ENCODE results near the gene SMCHD1. TPM values are rescaled to one million over a fixed set of nuclear protein-coding genes. Genes with fewer than 3 reads are reported as not detected.

Gene SMCHD1
- polyA plus RNA-seq, 1 experiment = 10.5 TPM

- Histone ChIP-seq H3K4me3 (ENCODE audit: low read depth, low read length) (no peak overlapping the region), H3K36me3 (ENCODE audit: control insufficient read depth, insufficient read depth, low read length) (no peaks in the 10 kb centered on the region), H3K27me3 (ENCODE audit: control insufficient read depth, insufficient read depth, low read length) (no peaks in the 10 kb centered on the region)
- no peak for TF ChIP-seq CTCF (IDR thresholded peaks at IDR 0.05; ENCODE audit: insufficient read depth, low read depth, low read length)
- POLR2A ChIA-PET = no interaction called here
- no peak for DNase-seq (ENCODE audit: low read depth)
- CTCF ChIA-PET = no interaction called here
These were observed 3.5 kb upstream of the SMCHD1 start for GRCh38 chr18:2651981-2652380.

DNA sequence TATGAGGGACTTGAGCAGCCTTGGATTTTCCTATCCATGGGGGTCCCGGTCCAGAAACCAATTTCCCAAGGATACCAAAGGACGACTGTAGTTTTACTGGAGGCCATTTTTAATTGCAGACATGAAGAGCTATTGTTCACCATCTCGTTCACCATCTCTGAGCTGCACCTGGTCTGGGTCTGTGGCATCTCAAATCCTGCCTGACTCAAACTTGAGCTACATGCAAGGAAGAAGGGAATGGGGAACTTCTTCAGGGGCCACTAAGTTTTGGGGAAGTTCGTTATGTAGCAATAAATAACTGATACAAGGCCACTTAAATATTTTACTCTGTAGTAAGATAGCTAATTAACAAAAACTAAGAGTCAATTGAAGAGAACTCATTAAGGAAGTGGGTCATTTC, 2.1 kb upstream of the SMCHD1 start:
- POLR2A ChIA-PET = no interaction called here
- DNase-seq (ENCODE audit: low read depth) = no peak
- H3K36me3 ChIP-seq (ENCODE audit: control insufficient read depth, insufficient read depth, low read length) = no peaks in the 10 kb centered on the region
- no peaks in the 10 kb centered on the region for H3K27me3 ChIP-seq (ENCODE audit: control insufficient read depth, insufficient read depth, low read length)
- no peak overlapping the region for H3K4me3 ChIP-seq (ENCODE audit: low read depth, low read length)
- CTCF ChIA-PET = no interaction called here
- TF ChIP-seq CTCF (IDR thresholded peaks at IDR 0.05; ENCODE audit: insufficient read depth, low read depth, low read length) = no peak

GRCh38 chr18:2654169-2654927, 1.2 kb upstream of the SMCHD1 start:
- DNase-seq (ENCODE audit: low read depth) = no peak
- CTCF ChIA-PET = no interaction called here
- H3K4me3 ChIP-seq (ENCODE audit: low read depth, low read length) = peak overlapping the region; percentile 94
- no peak for TF ChIP-seq CTCF (IDR thresholded peaks at IDR 0.05; ENCODE audit: insufficient read depth, low read depth, low read length)
- no peaks in the 10 kb centered on the region for H3K36me3 ChIP-seq (ENCODE audit: control insufficient read depth, insufficient read depth, low read length)
- H3K27me3 ChIP-seq (ENCODE audit: control insufficient read depth, insufficient read depth, low read length) = no peaks in the 10 kb centered on the region
- POLR2A ChIA-PET = no interaction called here

DNA sequence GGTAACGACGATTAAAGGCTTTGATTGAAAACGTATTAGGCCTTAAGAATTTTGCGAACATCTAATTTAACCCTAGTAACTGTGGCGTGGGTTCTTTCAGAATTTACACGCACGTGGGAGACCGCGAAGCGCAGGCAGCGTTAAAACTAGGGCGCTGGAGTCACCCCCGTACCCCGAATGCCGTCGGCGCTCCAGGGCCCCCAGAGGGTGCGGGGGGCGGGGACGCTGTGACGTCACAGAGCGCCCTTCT, 673 bp upstream of the SMCHD1 start:
- H3K36me3 ChIP-seq (ENCODE audit: control insufficient read depth, insufficient read depth, low read length) = no peaks in the 10 kb centered on the region
- CTCF ChIA-PET = no interaction called here
- POLR2A ChIA-PET = no interaction called here
- H3K4me3 ChIP-seq (ENCODE audit: low read depth, low read length) = peak overlapping the region; percentile 94
- no peak for DNase-seq (ENCODE audit: low read depth)
- TF ChIP-seq CTCF (IDR thresholded peaks at IDR 0.05; ENCODE audit: insufficient read depth, low read depth, low read length) = no peak
- H3K27me3 ChIP-seq (ENCODE audit: control insufficient read depth, insufficient read depth, low read length) = no peaks in the 10 kb centered on the region

- no peak for DNase-seq (ENCODE audit: low read depth)
- CTCF ChIA-PET = interaction anchor here (1.0 kb wide), 1 partner anchor 54 kb away, joined by 3 read pairs; no protein-coding TSS in a partner anchor
- POLR2A ChIA-PET = interaction anchor here (0.6 kb wide), 1 partner anchor 46 kb away, joined by 4 read pairs; no protein-coding TSS in a partner anchor
- Histone ChIP-seq H3K4me3 (ENCODE audit: low read depth, low read length) (peak overlapping the region; percentile 94), H3K27me3 (ENCODE audit: control insufficient read depth, insufficient read depth, low read length) (no peaks in the 10 kb centered on the region), H3K36me3 (ENCODE audit: control insufficient read depth, insufficient read depth, low read length) (no peaks in the 10 kb centered on the region)
- TF ChIP-seq CTCF (IDR thresholded peaks at IDR 0.05; ENCODE audit: insufficient read depth, low read depth, low read length) = no peak
These were observed 369 bp downstream of the SMCHD1 start for GRCh38 chr18:2655954-2656236.

All from BJ (cell line).